ENCODE results near the gene GXYLT1.

DNA sequence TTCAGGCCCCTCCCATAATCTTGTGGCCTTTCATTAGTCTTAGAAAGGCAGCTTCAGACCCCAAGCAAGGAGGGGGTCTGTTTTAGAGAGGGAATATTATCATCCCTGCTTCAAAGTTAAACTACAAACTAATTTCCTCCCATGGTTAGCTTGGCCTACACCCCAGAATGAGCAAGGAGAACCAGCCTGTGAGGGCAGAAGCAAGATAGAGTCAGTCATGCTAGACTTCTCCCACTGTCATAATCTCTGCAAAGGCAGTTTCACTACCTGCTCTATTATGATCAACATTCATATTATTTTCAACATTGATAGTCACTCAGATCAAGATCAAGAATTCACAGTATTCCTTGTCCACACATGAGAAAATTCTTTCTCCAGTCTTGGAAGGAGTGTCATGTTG, 105.1 kb downstream of the GXYLT1 start:
- TF ChIP-seq POLR2A (IDR thresholded peaks at IDR 0.05; ENCODE audit: low read depth, low read length) (no peak), POLR2AphosphoS5 (IDR thresholded peaks at IDR 0.05; ENCODE audit: low read depth, low read length) (no peak), TAF1 (IDR thresholded peaks at IDR 0.05; ENCODE audit: borderline replicate concordance, low read depth, low read length) (no peak)

Data from GM12892 (cell line).